HG03565 (cell line): ENCODE data around the gene HAUS5.
"Not testable (repeated sequence)": the region's sequence is repeated elsewhere in the genome, so short reads cannot be mapped to it uniquely, and the experiment has no call there.

ENCODE experiments used
- ATAC-seq: cut with Tn5 transposase; IDR thresholded peaks from one replicate; pipeline ENCODE4 v1.9.1; 2021; ENCODE audit warnings: mild to moderate bottlenecking, moderate library complexity; ENCODE audit not compliant: unreplicated experiment

The HAUS5 gene

DNA sequence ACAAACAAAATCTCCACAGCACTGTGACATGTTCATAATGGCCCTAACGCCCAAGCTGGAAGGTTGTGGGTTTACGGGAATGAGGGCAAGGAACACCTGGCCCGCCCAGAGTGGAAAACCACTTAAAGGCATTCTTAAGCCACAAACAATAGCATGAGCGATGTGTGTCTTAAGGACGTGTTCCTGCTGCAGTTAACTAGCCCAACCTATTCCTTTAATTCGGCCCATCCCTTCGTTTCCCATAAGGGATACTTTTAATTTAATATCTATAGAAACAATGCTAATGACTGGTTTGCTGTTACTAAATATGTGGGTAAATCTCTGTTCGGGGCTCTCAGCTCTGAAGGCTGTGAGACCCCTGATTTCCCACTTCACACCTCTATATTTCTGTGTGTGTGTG lies 5.4 kb upstream of the HAUS5 start:
- ATAC-seq, result not testable (repeated sequence)

- ATAC-seq, result no peak
These were observed 4.9 kb upstream of the HAUS5 start for GRCh38 chr19:35607661-35608060.

DNA sequence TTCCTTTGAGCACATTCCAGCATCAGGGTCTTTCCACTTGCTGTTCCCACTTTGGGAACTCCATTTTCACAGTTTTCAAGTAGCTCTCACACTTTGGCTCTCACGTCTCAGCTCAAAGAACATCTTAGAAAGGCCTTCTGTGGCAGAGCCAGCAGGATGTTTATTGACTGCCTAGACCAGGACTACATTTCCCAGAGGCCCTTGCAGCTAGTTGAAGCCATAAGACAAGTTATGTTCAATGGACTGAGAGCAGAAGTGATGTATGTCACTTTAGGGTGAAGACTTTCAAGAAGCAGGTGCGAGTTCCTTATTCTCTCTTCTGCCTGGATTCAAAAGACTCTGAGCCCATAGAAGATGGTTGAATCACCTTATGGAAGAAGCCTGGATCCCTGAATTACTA lies 4.3 kb upstream of the HAUS5 start:
- no peak for ATAC-seq

DNA sequence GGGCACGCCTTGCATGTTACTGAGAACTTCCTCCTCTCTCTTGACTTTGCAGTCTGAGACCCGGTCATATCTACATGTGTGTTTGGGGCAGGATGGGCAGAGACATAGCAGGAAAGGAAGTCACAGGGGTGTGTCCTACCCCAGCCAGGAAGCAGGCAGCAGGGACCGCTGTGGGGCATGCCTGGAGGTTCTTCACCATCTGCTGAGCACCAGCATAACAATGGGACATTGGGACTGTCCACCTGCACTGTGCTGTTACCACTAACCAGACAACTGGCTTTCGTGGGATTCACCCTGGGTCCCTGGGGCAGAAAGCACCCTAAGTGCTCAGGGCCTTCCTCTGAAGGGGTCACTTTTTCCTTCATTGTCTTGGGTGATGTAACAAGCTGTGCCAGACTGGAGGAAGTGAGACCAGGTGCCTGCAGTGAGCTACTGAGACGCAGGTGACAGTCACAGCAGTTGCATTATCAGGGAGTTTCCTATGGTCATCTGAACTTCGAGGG lies 2.6 kb upstream of the HAUS5 start:
- ATAC-seq, result no peak

DNA sequence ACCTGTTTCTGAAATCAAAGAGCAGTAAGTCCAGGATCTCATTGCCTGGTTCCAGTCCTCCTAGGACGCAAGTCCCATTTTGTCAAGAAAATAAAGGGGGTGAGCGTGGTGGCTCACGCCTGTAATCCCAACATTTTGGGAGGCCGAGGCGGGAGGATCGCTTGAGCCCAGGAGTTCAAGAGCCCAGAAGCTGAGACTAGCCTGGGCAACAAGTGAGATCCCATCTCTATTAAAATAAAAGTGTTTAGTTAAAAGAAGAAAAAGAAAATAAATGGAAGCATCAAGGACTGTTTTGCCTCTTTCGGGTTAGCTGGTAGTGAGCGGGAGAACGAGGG lies 344 bp upstream of the HAUS5 start:
- no peak for ATAC-seq

DNA sequence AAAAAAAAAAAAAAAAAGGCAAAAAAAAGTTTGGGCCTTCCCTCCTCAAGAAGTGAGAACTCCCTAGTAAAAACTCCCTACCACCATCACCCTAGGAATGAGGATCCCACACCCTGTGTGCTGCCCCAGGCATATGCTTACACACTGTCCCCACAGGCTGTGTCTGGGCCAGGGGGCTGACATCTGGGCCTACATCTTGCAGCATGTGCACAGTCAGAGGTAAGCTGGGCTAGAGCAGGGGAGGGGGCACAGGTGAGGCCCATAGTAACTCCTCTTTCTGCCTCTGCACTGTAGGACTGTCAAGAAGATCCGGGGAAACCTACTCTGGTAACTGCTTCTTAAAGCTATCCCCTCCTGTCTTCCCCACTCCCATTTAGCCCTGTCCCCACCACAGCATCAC lies 1.0 kb downstream of the HAUS5 start:
- no peak for ATAC-seq

GRCh38 chr19:35615036-35615435 lies 2.5 kb downstream of the HAUS5 start:
- ATAC-seq, result no peak

GRCh38 chr19:35618857-35619256 lies 6.3 kb downstream of the HAUS5 start:
- ATAC-seq, result no peak

- ATAC-seq, result no peak
These were observed 6.9 kb downstream of the HAUS5 start for GRCh38 chr19:35619290-35619923.

GRCh38 chr19:35620001-35620400 lies 7.5 kb downstream of the HAUS5 start:
- ATAC-seq, result no peak

GRCh38 chr19:35621708-35622107 lies 9.2 kb downstream of the HAUS5 start:
- no peak for ATAC-seq

DNA sequence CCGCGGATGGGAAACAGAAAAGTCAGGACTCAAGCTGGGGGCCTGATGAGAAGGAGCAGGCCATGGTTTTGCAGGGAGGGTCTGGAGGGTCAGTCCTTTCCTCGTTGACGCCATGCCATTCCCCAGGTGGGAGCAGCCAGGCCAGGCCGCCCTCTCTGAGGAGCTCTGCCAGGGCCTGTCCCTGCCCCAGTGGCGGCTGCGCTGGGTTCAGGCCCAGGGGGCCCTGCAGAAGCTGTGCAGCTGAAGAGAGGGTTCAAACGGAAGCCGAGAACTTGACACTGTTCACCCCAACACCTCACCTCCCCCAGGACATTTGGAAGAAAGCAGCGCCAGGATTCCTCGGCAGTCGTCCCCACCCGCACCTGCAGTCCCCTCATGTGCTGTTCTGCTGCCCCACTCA lies 10.2 kb downstream of the HAUS5 start:
- no peak for ATAC-seq

DNA sequence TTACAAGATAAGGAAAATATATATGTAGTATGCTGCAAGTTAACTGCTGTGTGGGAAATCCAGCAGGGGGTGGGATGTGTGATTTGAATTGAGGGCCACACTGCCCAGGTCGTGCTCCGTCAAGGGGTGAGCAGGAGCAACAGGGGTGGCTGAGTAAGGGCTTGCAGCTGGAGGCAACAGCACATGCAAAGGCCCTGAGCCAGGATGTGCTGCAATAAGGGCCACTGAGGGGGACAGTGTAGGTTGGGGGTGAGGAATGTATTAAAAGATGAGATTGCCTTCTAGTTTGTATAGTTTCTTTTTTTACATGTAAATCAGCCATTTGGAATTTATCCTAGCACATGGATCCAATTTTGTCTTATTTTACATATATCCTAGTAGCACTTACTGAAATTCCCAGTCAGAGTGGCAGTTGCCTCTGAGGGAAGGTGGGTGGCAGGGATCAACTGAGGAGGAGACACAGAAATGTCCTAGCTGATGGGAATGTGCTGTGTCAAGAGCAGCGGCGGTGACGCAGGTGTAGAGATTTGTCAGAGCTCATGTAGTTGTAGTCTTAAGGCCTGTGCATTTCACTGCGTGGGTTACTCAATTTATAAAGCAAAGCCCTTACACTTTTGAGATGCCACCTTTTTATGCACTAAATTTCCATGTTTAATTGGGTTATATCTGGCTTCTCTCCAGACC lies 10.9 kb downstream of the HAUS5 start:
- no peak for ATAC-seq

DNA sequence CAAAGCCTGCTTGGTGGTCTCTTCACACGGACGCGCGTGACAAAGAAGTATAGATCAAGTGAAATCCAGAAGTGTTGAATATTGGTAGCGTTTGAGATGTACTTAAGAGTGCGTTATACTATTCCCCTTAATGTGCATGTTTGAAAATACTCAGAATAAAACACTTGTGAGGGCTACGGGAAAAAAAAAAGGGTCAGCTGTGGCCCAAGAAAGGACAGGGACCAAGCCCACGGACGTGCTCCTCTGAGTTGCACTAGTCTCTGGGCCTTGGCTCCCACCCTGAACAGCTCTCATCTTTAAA lies 15.7 kb downstream of the HAUS5 start:
- ATAC-seq, result no peak

- peak; percentile 91 for ATAC-seq
These were observed 16.2 kb downstream of the HAUS5 start, which contains the start of gene RBM42 for GRCh38 chr19:35628565-35629331. TSS of gene RBM42 (plus strand) at chr19:35629036. CDS start at chr19:35629154, 118 bp downstream.

DNA sequence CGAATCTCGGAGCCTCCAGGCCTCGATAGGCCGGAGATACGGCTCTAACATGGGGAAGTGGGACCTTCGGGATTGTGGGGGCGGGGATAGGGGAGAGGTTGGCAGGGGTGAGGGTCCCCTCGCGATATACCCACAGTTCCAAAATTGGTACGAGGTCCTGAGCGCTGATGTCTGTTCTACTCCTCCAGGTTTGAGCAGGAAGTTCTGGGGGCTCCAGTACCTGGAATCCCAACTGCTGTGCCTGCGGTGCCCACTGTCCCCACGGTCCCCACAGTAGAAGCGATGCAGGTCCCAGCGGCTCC lies 16.7 kb downstream of the HAUS5 start:
- ATAC-seq, result no peak

GRCh38 chr19:35633727-35634440 lies 21.3 kb downstream of the HAUS5 start:
- ATAC-seq, result no peak

DNA sequence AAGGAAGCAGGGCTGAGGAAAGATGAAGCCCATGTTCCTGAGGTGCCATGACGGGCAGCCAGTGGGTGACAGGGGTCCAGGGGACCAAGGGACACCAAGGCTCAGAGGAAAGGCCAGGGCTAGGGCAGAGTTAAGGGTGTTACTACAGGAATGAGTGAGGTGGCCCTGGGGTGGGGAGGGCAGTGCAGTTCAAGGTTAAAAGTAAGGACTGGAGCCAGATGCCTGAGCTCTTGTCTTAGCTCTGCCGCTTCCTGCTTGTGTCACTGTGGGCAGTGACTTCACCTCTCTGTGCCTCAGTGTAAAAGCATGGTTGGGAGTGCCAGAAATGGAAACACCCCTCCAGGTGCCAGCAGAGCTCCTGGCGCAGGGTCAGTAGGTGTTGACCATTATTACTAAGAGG lies 24.1 kb downstream of the HAUS5 start:
- no peak for ATAC-seq

DNA sequence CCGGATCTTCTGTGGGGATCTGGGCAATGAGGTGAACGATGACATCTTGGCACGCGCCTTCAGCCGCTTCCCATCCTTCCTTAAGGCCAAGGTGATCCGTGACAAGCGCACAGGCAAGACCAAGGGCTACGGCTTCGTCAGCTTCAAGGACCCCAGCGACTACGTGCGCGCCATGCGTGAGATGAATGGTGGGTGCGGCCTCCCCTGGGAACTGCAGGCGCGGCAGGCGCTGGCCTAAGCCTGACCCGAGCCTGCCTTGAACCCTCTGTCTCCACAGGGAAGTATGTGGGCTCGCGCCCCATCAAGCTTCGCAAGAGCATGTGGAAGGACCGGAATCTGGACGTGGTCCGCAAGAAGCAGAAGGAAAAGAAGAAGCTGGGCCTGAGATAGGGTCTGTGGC lies 24.6 kb downstream of the HAUS5 start:
- no peak for ATAC-seq

GRCh38 chr19:35639321-35639639 lies 26.7 kb downstream of the HAUS5 start:
- ATAC-seq, result no peak

DNA sequence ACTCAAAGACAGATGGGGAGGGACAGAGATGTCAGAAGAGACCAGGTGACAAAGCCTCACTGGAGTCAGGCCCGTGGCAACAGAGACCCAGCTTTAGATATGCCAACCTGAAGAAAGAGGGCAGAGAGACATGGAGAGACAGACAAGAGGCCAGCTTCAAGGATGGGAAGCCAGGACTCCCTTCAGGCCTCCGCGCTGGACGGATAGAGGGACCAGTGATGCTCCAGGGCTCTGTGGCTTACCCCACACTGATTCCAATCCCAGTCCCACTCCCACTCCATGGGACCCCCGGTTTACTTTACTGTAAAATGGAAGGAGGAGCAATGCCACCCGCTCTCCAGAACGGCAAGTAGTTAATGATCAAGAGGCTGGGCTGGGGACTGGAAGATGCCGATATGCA lies 27.3 kb downstream of the HAUS5 start:
- ATAC-seq, result no peak
